GM23338 (cell line): ENCODE results near the gene OSTC. TPM values are rescaled to one million over a fixed set of nuclear protein-coding genes. Genes with fewer than 3 reads are reported as not detected.
A peak's percentile ranks its signal among the peaks of the same experiment; 100 is the strongest.

Experiments used
- ATAC-seq: fragments of 200-7000 bp; cut with Tn5 transposase; 3 replicates; pipeline ENCODE4 v1.9.1; 2020
- DNase-seq: peaks from one replicate; pipeline ENCODE4 v3.0.0-alpha.2; 2015; ENCODE audit warnings: low spot score
- H2AFZ ChIP-seq: fragments of 200-600 bp; sonication (generic); 2 replicates; pipeline ENCODE4 v1.8.0; 2016; ENCODE audit warnings: antibody characterized with exemption, mild to moderate bottlenecking, moderate library complexity
- H3F3A ChIP-seq: fragments of 200-600 bp; sonication (generic); replicated peaks from 2 replicates; pipeline ENCODE4 v1.8.0; 2017; ENCODE audit warnings: antibody characterized with exemption, mixed run types, low read depth
- H3K27ac ChIP-seq: fragments of 200-600 bp; sonication (generic); 2 replicates; pipeline ENCODE4 v1.6.1; 2016; ENCODE audit warnings: low read depth
- H3K27me3 ChIP-seq: fragments of 200-600 bp; sonication (generic); 2 replicates; pipeline ENCODE4 v1.8.0; 2016; ENCODE audit warnings: mild to moderate bottlenecking, mixed run types, moderate library complexity; ENCODE audit not compliant: insufficient read depth
- H3K36me3 ChIP-seq: fragments of 200-600 bp; sonication (generic); 2 replicates; pipeline ENCODE4 v1.8.0; 2016; ENCODE audit warnings: mild to moderate bottlenecking; ENCODE audit not compliant: insufficient read depth
- H3K4me1 ChIP-seq: fragments of 200-600 bp; sonication (generic); 2 replicates; pipeline ENCODE4 v1.8.0; 2016; ENCODE audit warnings: mild to moderate bottlenecking, moderate library complexity; ENCODE audit not compliant: insufficient read depth
- H3K4me2 ChIP-seq: fragments of 200-600 bp; sonication (generic); 2 replicates; pipeline ENCODE4 v1.7.1; 2017; ENCODE audit warnings: mixed run types
- H3K4me3 ChIP-seq: fragments of 200-600 bp; sonication (generic); 2 replicates; pipeline ENCODE4 v1.6.1; 2016; ENCODE audit warnings: mixed run types
- H3K79me2 ChIP-seq: fragments of 200-600 bp; sonication (generic); replicated peaks from 2 replicates; pipeline ENCODE4 v1.8.0; 2017; ENCODE audit warnings: mild to moderate bottlenecking; ENCODE audit not compliant: insufficient read depth
- H3K9me2 ChIP-seq: fragments of 200-600 bp; sonication (generic); 2 replicates; pipeline ENCODE4 v1.8.0; 2017; ENCODE audit not compliant: insufficient read depth
- H4K20me1 ChIP-seq: fragments of 200-600 bp; sonication (generic); replicated peaks from 2 replicates; pipeline ENCODE4 v1.8.0; 2017; ENCODE audit warnings: mild to moderate bottlenecking; ENCODE audit not compliant: insufficient read depth
- H3K27ac Mint-ChIP-seq: 2 replicates; pipeline ENCODE4 v1.8.0; 2020; ENCODE audit warnings: inconsistent platforms, mild to moderate bottlenecking, moderate library complexity, mixed read lengths
- H3K27me3 Mint-ChIP-seq: 3 replicates; pipeline ENCODE4 v1.8.0; 2022; ENCODE audit warnings: low read depth, mild to moderate bottlenecking, moderate library complexity, mixed read lengths, inconsistent platforms; ENCODE audit not compliant: insufficient read depth, poor library complexity
- H3K36me3 Mint-ChIP-seq: 3 replicates; pipeline ENCODE4 v1.8.0; 2021; ENCODE audit warnings: low read depth, mild to moderate bottlenecking, inconsistent platforms, moderate library complexity, mixed read lengths
- H3K4me1 Mint-ChIP-seq: 3 replicates; pipeline ENCODE4 v1.8.0; 2020; ENCODE audit warnings: mild to moderate bottlenecking, inconsistent platforms, mixed read lengths
- H3K4me3 Mint-ChIP-seq: 3 replicates; pipeline ENCODE4 v1.8.0; 2021; ENCODE audit warnings: moderate library complexity, mild to moderate bottlenecking, inconsistent platforms, mixed read lengths
- H3K9me3 Mint-ChIP-seq: 3 replicates; pipeline ENCODE4 v1.8.0; 2020; ENCODE audit warnings: moderate library complexity, mild to moderate bottlenecking, inconsistent platforms, mixed read lengths
- CREB1 ChIP-seq: fragments of 250-450 bp; sonication (Bioruptor Pico); IDR thresholded peaks from 2 replicates; pipeline ENCODE4 v1.5.0; 2020; ENCODE audit warnings: low read depth, mild to moderate bottlenecking, moderate library complexity
- CTCF ChIP-seq, 2 experiments: fragments of 200-600 bp in 1 of 2; sonication (generic) in 1 of 2; conservative IDR thresholded peaks; 2 replicates each; pipeline versions ENCODE4 v1.5.1 to v1.6.1; 2016 to 2017; ENCODE audit warnings: antibody characterized with exemption in 2 of 2, low read depth in 2 of 2, mild to moderate bottlenecking in 2 of 2, moderate library complexity in 1 of 2
- EZH2phosphoT487 ChIP-seq: fragments of 200-600 bp; sonication (generic); IDR thresholded peaks from one replicate; pipeline ENCODE4 v1.8.1; 2018; ENCODE audit warnings: antibody characterized with exemption; ENCODE audit not compliant: unreplicated experiment
- JUNB ChIP-seq: IDR thresholded peaks from one replicate; pipeline ENCODE4 v1.6.1; 2016; ENCODE audit warnings: antibody characterized with exemption; ENCODE audit not compliant: unreplicated experiment
- POLR2AphosphoS5 ChIP-seq: IDR thresholded peaks from 2 replicates; pipeline ENCODE4 v1.6.1; 2016; ENCODE audit warnings: antibody characterized with exemption, low read depth
- REST ChIP-seq: IDR thresholded peaks from one replicate; pipeline ENCODE4 v1.6.1; 2018; ENCODE audit warnings: antibody characterized with exemption; ENCODE audit not compliant: unreplicated experiment
- STAT1 ChIP-seq: IDR thresholded peaks from one replicate; pipeline ENCODE4 v1.6.1; 2016; ENCODE audit warnings: antibody characterized with exemption; ENCODE audit not compliant: unreplicated experiment
- polyA plus RNA-seq: library from polyadenylated mRNA; unstranded; fragments of >200 nt; fragmentation: Nextera tagmentation; extraction: Ambion mirVana; gene quantifications from 2 replicates; pipeline ENCODE4 v1.2.1, GENCODE V29; 2016
- total RNA-seq: library from RNA; depleted of rRNA; stranded (reverse); fragments of >200 nt; shearing (Covaris generic); gene quantifications from 2 replicates; pipeline ENCODE4 v1.2.3, GENCODE V29; 2014

Gene OSTC
- total and polyA plus RNA-seq, 2 experiments from 2014 or later = 142 to 311 TPM

- Mint-ChIP-seq H3K27me3 (no peaks in the 10 kb centered on the region), H3K36me3 (no peaks in the 10 kb centered on the region), H3K4me1 (no peaks in the 10 kb centered on the region), H3K27ac (no peak overlapping the region), H3K4me3 (no peak overlapping the region), H3K9me3 (no peaks in the 10 kb centered on the region; the same call in 2 of the 3 replicates)
- no peak overlapping the region for H2AFZ ChIP-seq
- no peaks in the 10 kb centered on the region for H3K79me2 ChIP-seq
- no peaks in the 10 kb centered on the region for H3K4me1 ChIP-seq
- no peak overlapping the region for H3K27ac ChIP-seq
- H3F3A ChIP-seq = no peaks in the 10 kb centered on the region
- H3K9me2 ChIP-seq = no peaks in the 10 kb centered on the region
- H3K4me3 ChIP-seq = no peak overlapping the region
- no peaks in the 10 kb centered on the region for H3K36me3 ChIP-seq
- H4K20me1 ChIP-seq = no peaks in the 10 kb centered on the region
- TF ChIP-seq EZH2phosphoT487 (no peak), STAT1 (no peak), POLR2AphosphoS5 (no peak), JUNB (no peak), REST (no peak)
- no peaks in the 10 kb centered on the region for H3K27me3 ChIP-seq
- no peak for ATAC-seq
- DNase-seq = no peak
- H3K4me2 ChIP-seq = no peak overlapping the region
These were observed 31.0 kb downstream of the OSTC start for GRCh38 chr4:108681321-108681809.

- H3K79me2 ChIP-seq = no peaks in the 10 kb centered on the region
- H3F3A ChIP-seq = no peaks in the 10 kb centered on the region
- no peaks in the 10 kb centered on the region for H3K9me2 ChIP-seq
- DNase-seq (peak; percentile 60), ATAC-seq (peak; percentile 44)
- H3K4me1 Mint-ChIP-seq = no peaks in the 10 kb centered on the region
- H2AFZ ChIP-seq = no peak overlapping the region
- no peaks in the 10 kb centered on the region for H3K36me3 ChIP-seq
- H3K27ac ChIP-seq = no peak overlapping the region
- H4K20me1 ChIP-seq = no peaks in the 10 kb centered on the region
- no peaks in the 10 kb centered on the region for H3K4me1 ChIP-seq
- no peak for TF ChIP-seq CREB1 (CRISPR knock-in tag)
- peak; percentile 63 to 65 for TF ChIP-seq CTCF (conservative IDR thresholded peaks at IDR 0.05; ENCODE audit: low read depth in 2 of 2)
- H3K4me3 ChIP-seq = no peak overlapping the region
- H3K4me2 ChIP-seq = no peak overlapping the region
- no peaks in the 10 kb centered on the region; the same call in 2 of the 3 replicates for H3K9me3 Mint-ChIP-seq
- no peak overlapping the region for H3K4me3 Mint-ChIP-seq
- no peaks in the 10 kb centered on the region for H3K36me3 Mint-ChIP-seq
- H3K27ac Mint-ChIP-seq = no peak overlapping the region
- H3K27me3 ChIP-seq = no peaks in the 10 kb centered on the region
- H3K27me3 Mint-ChIP-seq = no peaks in the 10 kb centered on the region
These were observed 33.1 kb downstream of the OSTC start for GRCh38 chr4:108683479-108683878.
